SK-N-SH (cell line): Measurements from ENCODE around the gene PUS1. TPM values are rescaled to one million over a fixed set of nuclear protein-coding genes. Genes with fewer than 3 reads are reported as not detected.
A peak's percentile ranks its signal among the peaks of the same experiment; 100 is the strongest.
"Not testable (repeated sequence)": the region's sequence is repeated elsewhere in the genome, so short reads cannot be mapped to it uniquely, and the experiment has no call there.

ENCODE experiments used
- CTCF ChIA-PET: fragments of 300-600, 350-600 bp; formaldehyde crosslinking; extraction: SDS; loops from one replicate; lab custom pipeline; 2021; lab: Yijun Ruan, JAX
- POLR2A ChIA-PET: fragments of 350-600 bp; sonication (Branson Sonifier 250); formaldehyde crosslinking; extraction: SDS; loops from one replicate; lab custom pipeline; 2020; ENCODE audit warnings: antibody characterized with exemption, inconsistent platforms; lab: Yijun Ruan, JAX
- DNase-seq: peaks from one replicate; pipeline ENCODE4 v3.0.0; 2012
- H2AFZ ChIP-seq: fragments of 200-600 bp; sonication (generic); 2 replicates; pipeline ENCODE4 v1.8.1; 2016; ENCODE audit warnings: antibody characterized with exemption, mild to moderate bottlenecking, low read depth
- H3F3A ChIP-seq: fragments of 200-600 bp; sonication (generic); replicated peaks from 2 replicates; pipeline ENCODE3; 2016; ENCODE audit warnings: antibody characterized with exemption, mild to moderate bottlenecking; ENCODE audit not compliant: insufficient read depth
- H3K27ac ChIP-seq, 2 experiments: fragments of 200-500 bp in 1 of 2; fragments of 200-600 bp in 1 of 2; sonication (Bioruptor generic) in 1 of 2; sonication (generic), shearing (Covaris generic) in 1 of 2; 2 replicates each; pipeline versions ENCODE4 v1.5.1 to v1.6.1; 2014 to 2016; ENCODE audit warnings: low read depth in 2 of 2, inconsistent platforms in 1 of 2, low read length in 1 of 2, mild to moderate bottlenecking in 1 of 2, mixed read lengths in 1 of 2
- H3K27me3 ChIP-seq: fragments of 200-600 bp; sonication (generic), shearing (Covaris generic); 2 replicates; pipeline ENCODE4 v1.6.1; 2016; ENCODE audit warnings: mixed run types; ENCODE audit not compliant: insufficient read depth
- H3K36me3 ChIP-seq, 2 experiments: fragments of 200-500 bp in 1 of 2; fragments of 200-600 bp in 1 of 2; sonication (Bioruptor generic) in 1 of 2; sonication (generic) in 1 of 2; replicated peaks in 1 of 2; 2 replicates each; pipeline versions ENCODE3 to v1.5.1; 2014 to 2016; ENCODE audit warnings: low read length in 1 of 2, mild to moderate bottlenecking in 1 of 2; ENCODE audit not compliant: insufficient read depth in 2 of 2, control insufficient read depth in 1 of 2
- H3K4me1 ChIP-seq, 2 experiments: fragments of 200-500 bp in 1 of 2; fragments of 200-600 bp in 1 of 2; sonication (Bioruptor generic) in 1 of 2; sonication (generic), shearing (Covaris generic) in 1 of 2; 2 replicates each; pipeline versions ENCODE4 v1.5.1 to v1.6.1; 2014 to 2016; ENCODE audit warnings: low read depth in 1 of 2, low read length in 1 of 2, mixed run types in 1 of 2; ENCODE audit not compliant: insufficient read depth in 2 of 2, control insufficient read depth in 1 of 2
- H3K4me2 ChIP-seq: fragments of 200-600 bp; sonication (generic), shearing (Covaris generic); 2 replicates; pipeline ENCODE4 v1.6.1; 2017; ENCODE audit warnings: mixed run types
- H3K4me3 ChIP-seq, 2 experiments: fragments of 200-500 bp in 1 of 2; fragments of 200-600 bp in 1 of 2; sonication (Bioruptor generic) in 1 of 2; sonication (generic), shearing (Covaris generic) in 1 of 2; 2 replicates each; pipeline versions ENCODE4 v1.5.1 to v1.8.1; 2014 to 2016; ENCODE audit warnings: low read depth in 2 of 2, inconsistent platforms in 1 of 2, low read length in 1 of 2, mild to moderate bottlenecking in 1 of 2, mixed read lengths in 1 of 2, moderate library complexity in 1 of 2
- H3K79me2 ChIP-seq: fragments of 200-600 bp; sonication (generic); 2 replicates; pipeline ENCODE4 v1.8.1; 2017; ENCODE audit warnings: mild to moderate bottlenecking; ENCODE audit not compliant: insufficient read depth
- H3K9ac ChIP-seq: fragments of 200-600 bp; sonication (generic); 2 replicates; pipeline ENCODE4 v1.6.1; 2017; ENCODE audit warnings: mixed run types
- H3K9me2 ChIP-seq: fragments of 200-600 bp; sonication (generic); 2 replicates; pipeline ENCODE4 v1.6.1; 2017; ENCODE audit warnings: mixed run types
- H3K9me3 ChIP-seq: fragments of 200-600 bp; sonication (generic); 2 replicates; pipeline ENCODE4 v1.6.1; 2017; ENCODE audit warnings: mixed run types, mild to moderate bottlenecking, moderate library complexity
- H4K20me1 ChIP-seq: fragments of 200-600 bp; sonication (generic); 2 replicates; pipeline ENCODE4 v1.6.1; 2017; ENCODE audit warnings: mild to moderate bottlenecking, mixed run types; ENCODE audit not compliant: insufficient read depth
- CHD2 ChIP-seq: fragments of 150-350 bp; IDR thresholded peaks from 2 replicates; pipeline ENCODE4 v1.6.1; 2018; ENCODE audit warnings: low read length; ENCODE audit not compliant: partially characterized antibody
- ELF1 ChIP-seq: IDR thresholded peaks from 2 replicates; pipeline ENCODE4 v1.4.0; 2012
- EP300 ChIP-seq, 2 experiments: IDR thresholded peaks; 2 replicates each; pipeline versions ENCODE4 v1.4.0 to v1.6.1; 2012; ENCODE audit warnings: borderline replicate concordance in 1 of 2, low read depth in 1 of 2, low read length in 1 of 2
- EZH2phosphoT487 ChIP-seq: fragments of 200-600 bp; sonication (generic); IDR thresholded peaks from 2 replicates; pipeline ENCODE4 v1.6.1; 2017; ENCODE audit warnings: low read depth, mixed run types, mild to moderate bottlenecking, antibody characterized with exemption, moderate library complexity, borderline replicate concordance
- FOXJ3 ChIP-seq: sonication (generic); formaldehyde crosslinking; IDR thresholded peaks from 2 replicates; pipeline ENCODE4 v1.5.1; 2020; ENCODE audit warnings: mild to moderate bottlenecking, missing genetic modification reagents
- JUND ChIP-seq: IDR thresholded peaks from 2 replicates; pipeline ENCODE4 v1.4.0; 2012
- MEF2A ChIP-seq: IDR thresholded peaks from 2 replicates; pipeline ENCODE4 v1.4.0; 2012; ENCODE audit warnings: low read depth, borderline replicate concordance
- NFIC ChIP-seq: IDR thresholded peaks from 2 replicates; pipeline ENCODE4 v1.4.0; 2012; ENCODE audit warnings: borderline replicate concordance
- NRF1 ChIP-seq: IDR thresholded peaks from 2 replicates; pipeline ENCODE4 v1.6.1; 2012; ENCODE audit warnings: low read depth, mild to moderate bottlenecking, low read length
- SMC3 ChIP-seq: IDR thresholded peaks from 2 replicates; pipeline ENCODE4 v1.6.1; 2012; ENCODE audit warnings: low read depth, low read length, improper control_type of control experiment
- TAF1 ChIP-seq: IDR thresholded peaks from 2 replicates; pipeline ENCODE4 v1.6.1; 2012; ENCODE audit warnings: low read depth, mild to moderate bottlenecking, low read length, moderate library complexity, borderline replicate concordance
- TCF12 ChIP-seq: IDR thresholded peaks from 2 replicates; pipeline ENCODE4 v1.4.0; 2012
- YY1 ChIP-seq: IDR thresholded peaks from 2 replicates; pipeline ENCODE4 v1.4.0; 2012; ENCODE audit warnings: low read depth, mild to moderate bottlenecking
- WGBS: methylation state at CpG from one replicate; pipeline ENCODE4 v1.1.6; 2017; ENCODE audit warnings: low lambda C conversion rate; 5-methylcytosine and 5-hydroxymethylcytosine counted together
- polyA plus RNA-seq, 3 experiments: library from polyadenylated mRNA; depleted of rRNA; stranded (reverse); fragments of >200 nt; gene quantifications; 2 replicates each; pipeline ENCODE4 v1.2.3, GENCODE V29; 2012
- TF ChIP-seq, protein P1 (sequence below): IDR thresholded peaks from 2 replicates; pipeline ENCODE4 v1.4.0; 2012; ENCODE audit warnings: low read depth
- TF ChIP-seq, protein P2 (sequence below): IDR thresholded peaks from 2 replicates; pipeline ENCODE4 v1.6.1; 2012; ENCODE audit warnings: mild to moderate bottlenecking, low read depth, low read length, moderate library complexity
- TF ChIP-seq, protein P3 (sequence below): IDR thresholded peaks from 2 replicates; pipeline ENCODE4; 2012
- TF ChIP-seq, protein P4 (sequence below): fragments of 200-600 bp; sonication (generic); IDR thresholded peaks from 2 replicates; pipeline ENCODE4 v1.6.1; 2017; ENCODE audit warnings: antibody characterized with exemption, mild to moderate bottlenecking, moderate library complexity

The PUS1 gene
- polyA plus RNA-seq, 1 of the 3 experiments (the other 2 are of a cell fraction) = 53.1 TPM

DNA sequence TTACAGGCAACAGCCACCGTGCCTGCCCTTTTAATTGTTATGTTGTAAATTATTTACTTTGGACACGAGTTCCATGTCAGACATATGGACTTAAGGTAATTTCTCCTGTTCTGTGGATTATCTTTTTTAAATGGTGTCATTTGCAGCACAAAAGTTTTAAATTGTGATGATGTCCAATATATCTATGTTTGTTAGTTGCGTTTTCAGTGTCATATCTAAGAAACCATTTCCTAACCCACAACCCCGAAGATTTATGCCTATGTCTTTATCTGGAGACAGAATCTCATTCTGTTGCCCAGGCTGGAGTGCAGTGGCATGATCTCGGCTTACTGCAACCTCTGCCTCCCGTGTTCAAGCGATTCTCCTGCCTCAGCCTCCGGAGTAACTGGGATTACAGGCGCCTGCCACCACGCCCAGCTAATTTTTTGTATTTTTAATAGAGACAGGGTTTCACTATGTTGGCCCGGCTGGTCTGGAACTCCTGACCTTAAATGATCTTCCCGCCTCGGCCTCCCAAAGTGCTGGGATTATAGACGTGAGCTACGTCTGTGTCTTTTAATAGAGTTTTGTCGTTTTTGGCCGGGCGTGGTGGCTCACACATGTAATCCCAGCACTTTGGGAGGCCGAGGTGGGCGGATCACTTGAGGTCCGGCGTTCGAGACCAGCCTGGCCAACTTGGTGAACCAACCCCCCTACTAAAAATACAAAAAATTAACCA lies 19.8 kb downstream of the PUS1 start:
- WGBS = 63% methylated on average over 22 of the region's 23 CpGs
- DNase-seq, H3K9me3 ChIP-seq, H3K36me3 ChIP-seq, H3K27me3 ChIP-seq, H3K9me2 ChIP-seq, H3K4me1 ChIP-seq: not testable (repeated sequence)
- peak overlapping the region; percentile 88; the same call in 1 of the 2 replicates for H2AFZ ChIP-seq
- ChIA-PET CTCF (interaction anchor here (1.0 to 4.0 kb wide), 8 partner anchors 11 to 1033 kb away, joined by 3 to 27 read pairs (median 3); partner anchors contain the start of gene SFSWAP), POLR2A (interaction anchor here (0.6 to 1.5 kb wide), 3 partner anchors 10 to 31 kb away, joined by 3 read pairs; no protein-coding TSS in a partner anchor)
- peak overlapping the region; percentile 70 to 95 for H3K4me3 ChIP-seq
- peak overlapping the region; percentile 72; the same call in 1 of the 2 replicates for H3K4me2 ChIP-seq
- peaks cover 39% of the 10 kb centered on the region for H3K79me2 ChIP-seq
- 0 out of 2 replicates have a peak overlapping the region, but pooled peaks have one; percentile 28 for H3K9ac ChIP-seq
- H4K20me1 ChIP-seq = peaks cover 28% of the 10 kb centered on the region
- H3K27ac ChIP-seq = peak overlapping the region in 1 of 2 experiments; percentile 57; a peak in 1 of 4 replicates
- peaks cover 15% of the 10 kb centered on the region for H3F3A ChIP-seq

DNA sequence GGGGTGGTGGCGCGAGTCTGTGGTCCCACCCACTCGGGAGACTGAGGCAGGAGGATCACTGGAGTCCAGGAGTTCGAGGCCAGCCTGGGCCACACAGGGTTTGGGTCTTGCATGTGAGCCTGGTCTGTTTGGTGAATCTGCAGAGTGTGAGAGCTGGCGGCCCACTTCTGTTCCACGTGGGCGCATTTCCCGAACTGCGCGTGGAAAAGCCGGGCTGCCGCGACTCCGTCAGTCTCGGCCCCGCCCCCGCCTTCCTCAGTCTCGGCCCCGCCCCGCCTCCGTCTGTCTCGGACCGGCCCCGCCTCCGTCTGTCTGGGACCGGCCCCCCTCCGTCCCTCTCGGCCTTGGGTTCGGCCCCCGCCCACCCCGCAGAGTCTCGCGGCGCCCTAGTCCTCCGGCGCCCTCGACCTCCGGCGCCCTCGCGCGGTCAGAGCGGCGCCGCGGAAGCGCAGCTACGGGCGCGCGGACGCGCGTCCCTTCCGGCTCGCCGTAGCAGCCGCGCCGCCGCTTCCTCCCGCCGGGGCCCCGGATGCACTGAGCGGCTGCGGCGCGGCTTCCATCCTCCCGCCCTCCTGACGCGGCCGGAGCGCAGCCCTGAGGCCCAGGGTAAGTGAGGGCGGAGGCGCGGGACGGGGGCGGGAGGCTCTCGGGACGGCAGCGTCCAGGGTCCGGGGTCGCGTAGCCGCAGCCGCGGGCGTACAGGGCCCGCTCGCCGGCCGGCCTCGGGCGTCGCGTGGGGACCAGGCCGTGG lies 20.5 kb downstream of the PUS1 start, which contains the start of gene EP400:
Gene EP400, plus strand, starts transcription at position 512 of the 751 bp plus-strand sequence. CDS start 10,678 bp downstream, outside the sequence.
- Histone ChIP-seq H3K27ac (peak within 1 kb of the TSS; percentile 57 to 58), H3K9me2 (no peaks in the 10 kb centered on the region), H3K4me1 (peaks cover 0 to 4% of the 10 kb centered on the region in 2 experiments; a peak in 1 of 4 replicates), H2AFZ (peak within 1 kb of the TSS; percentile 88; the same call in 1 of the 2 replicates), H4K20me1 (peaks cover 35% of the 10 kb centered on the region), H3K4me2 (peak within 1 kb of the TSS; percentile 99), H3K4me3 (peak within 1 kb of the TSS; percentile 70 to 95), H3K27me3 (no peaks in the 10 kb centered on the region), H3K9me3 (no peaks in the 10 kb centered on the region), H3F3A (peaks cover 15% of the 10 kb centered on the region), H3K79me2 (peaks cover 46% of the 10 kb centered on the region), H3K36me3 (no peaks in the 10 kb centered on the region), H3K9ac (peak within 1 kb of the TSS; percentile 95)
- DNase-seq = peak; percentile 99
- ChIA-PET POLR2A (interaction anchor here (0.6 to 1.5 kb wide), 4 partner anchors 9 to 46 kb away, joined by 3 read pairs; no protein-coding TSS in a partner anchor), CTCF (interaction anchor here (0.7 to 4.0 kb wide), 11 partner anchors 12 to 1033 kb away, joined by 3 to 27 read pairs (median 3); partner anchors contain the start of gene SFSWAP)
- WGBS = 9% methylated on average over 8 of the region's 97 CpGs
- TF ChIP-seq, protein P1, sequence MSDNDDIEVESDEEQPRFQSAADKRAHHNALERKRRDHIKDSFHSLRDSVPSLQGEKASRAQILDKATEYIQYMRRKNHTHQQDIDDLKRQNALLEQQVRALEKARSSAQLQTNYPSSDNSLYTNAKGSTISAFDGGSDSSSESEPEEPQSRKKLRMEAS = peak; percentile 28; the same call in 1 of the 2 replicates
- TF ChIP-seq EP300 (IDR thresholded peaks at IDR 0.05; ENCODE audit: borderline replicate concordance in 1 of 2, low read depth in 1 of 2, low read length in 1 of 2) (peak; percentile 11 to 20; a peak in 1 of 4 replicates), TAF1 (peak; percentile 46; the same call in 1 of the 2 replicates), YY1 (no peak), NFIC (no peak), CHD2 (peak; percentile 97), EZH2phosphoT487 (no peak), ELF1 (peak; percentile 80), FOXJ3 (CRISPR knock-in tag) (no peak), MEF2A (no peak), NRF1 (no peak), JUND (no peak), SMC3 (peak; percentile 42; the same call in 1 of the 2 replicates), TCF12 (no peak)
- TF ChIP-seq, protein P2, sequence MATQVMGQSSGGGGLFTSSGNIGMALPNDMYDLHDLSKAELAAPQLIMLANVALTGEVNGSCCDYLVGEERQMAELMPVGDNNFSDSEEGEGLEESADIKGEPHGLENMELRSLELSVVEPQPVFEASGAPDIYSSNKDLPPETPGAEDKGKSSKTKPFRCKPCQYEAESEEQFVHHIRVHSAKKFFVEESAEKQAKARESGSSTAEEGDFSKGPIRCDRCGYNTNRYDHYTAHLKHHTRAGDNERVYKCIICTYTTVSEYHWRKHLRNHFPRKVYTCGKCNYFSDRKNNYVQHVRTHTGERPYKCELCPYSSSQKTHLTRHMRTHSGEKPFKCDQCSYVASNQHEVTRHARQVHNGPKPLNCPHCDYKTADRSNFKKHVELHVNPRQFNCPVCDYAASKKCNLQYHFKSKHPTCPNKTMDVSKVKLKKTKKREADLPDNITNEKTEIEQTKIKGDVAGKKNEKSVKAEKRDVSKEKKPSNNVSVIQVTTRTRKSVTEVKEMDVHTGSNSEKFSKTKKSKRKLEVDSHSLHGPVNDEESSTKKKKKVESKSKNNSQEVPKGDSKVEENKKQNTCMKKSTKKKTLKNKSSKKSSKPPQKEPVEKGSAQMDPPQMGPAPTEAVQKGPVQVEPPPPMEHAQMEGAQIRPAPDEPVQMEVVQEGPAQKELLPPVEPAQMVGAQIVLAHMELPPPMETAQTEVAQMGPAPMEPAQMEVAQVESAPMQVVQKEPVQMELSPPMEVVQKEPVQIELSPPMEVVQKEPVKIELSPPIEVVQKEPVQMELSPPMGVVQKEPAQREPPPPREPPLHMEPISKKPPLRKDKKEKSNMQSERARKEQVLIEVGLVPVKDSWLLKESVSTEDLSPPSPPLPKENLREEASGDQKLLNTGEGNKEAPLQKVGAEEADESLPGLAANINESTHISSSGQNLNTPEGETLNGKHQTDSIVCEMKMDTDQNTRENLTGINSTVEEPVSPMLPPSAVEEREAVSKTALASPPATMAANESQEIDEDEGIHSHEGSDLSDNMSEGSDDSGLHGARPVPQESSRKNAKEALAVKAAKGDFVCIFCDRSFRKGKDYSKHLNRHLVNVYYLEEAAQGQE = no peak
- TF ChIP-seq, protein P3, sequence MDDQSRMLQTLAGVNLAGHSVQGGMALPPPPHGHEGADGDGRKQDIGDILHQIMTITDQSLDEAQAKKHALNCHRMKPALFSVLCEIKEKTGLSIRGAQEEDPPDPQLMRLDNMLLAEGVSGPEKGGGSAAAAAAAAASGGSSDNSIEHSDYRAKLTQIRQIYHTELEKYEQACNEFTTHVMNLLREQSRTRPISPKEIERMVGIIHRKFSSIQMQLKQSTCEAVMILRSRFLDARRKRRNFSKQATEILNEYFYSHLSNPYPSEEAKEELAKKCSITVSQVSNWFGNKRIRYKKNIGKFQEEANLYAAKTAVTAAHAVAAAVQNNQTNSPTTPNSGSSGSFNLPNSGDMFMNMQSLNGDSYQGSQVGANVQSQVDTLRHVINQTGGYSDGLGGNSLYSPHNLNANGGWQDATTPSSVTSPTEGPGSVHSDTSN = no peak
- TF ChIP-seq, protein P4, sequence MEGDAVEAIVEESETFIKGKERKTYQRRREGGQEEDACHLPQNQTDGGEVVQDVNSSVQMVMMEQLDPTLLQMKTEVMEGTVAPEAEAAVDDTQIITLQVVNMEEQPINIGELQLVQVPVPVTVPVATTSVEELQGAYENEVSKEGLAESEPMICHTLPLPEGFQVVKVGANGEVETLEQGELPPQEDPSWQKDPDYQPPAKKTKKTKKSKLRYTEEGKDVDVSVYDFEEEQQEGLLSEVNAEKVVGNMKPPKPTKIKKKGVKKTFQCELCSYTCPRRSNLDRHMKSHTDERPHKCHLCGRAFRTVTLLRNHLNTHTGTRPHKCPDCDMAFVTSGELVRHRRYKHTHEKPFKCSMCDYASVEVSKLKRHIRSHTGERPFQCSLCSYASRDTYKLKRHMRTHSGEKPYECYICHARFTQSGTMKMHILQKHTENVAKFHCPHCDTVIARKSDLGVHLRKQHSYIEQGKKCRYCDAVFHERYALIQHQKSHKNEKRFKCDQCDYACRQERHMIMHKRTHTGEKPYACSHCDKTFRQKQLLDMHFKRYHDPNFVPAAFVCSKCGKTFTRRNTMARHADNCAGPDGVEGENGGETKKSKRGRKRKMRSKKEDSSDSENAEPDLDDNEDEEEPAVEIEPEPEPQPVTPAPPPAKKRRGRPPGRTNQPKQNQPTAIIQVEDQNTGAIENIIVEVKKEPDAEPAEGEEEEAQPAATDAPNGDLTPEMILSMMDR = peak; percentile 50
